ENCODE data around the gene MYH6. TPM values are rescaled to one million over a fixed set of nuclear protein-coding genes. Genes with fewer than 3 reads are reported as not detected.

Gene MYH6
- total RNA-seq, 1 experiment from 2014 or later, result 0.07 TPM

DNA sequence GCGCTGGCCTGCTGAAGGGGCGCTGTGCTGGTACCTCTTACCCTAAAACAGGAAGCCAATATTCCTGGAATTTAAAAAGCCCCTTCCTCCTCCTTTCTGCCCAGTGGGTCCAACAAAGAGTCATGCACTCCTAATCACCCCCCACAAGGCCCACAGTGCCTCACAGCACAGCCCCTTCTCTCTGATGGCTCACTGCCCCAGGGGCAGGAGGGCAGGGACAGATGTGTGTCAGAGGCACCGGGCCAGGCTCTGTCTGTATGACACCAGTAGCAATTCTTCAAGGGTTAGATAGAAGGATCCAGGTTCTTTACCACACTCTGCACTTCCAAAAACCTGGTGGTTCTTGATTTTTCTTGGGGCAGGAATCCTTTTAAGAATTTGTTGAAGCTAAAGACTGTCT lies 8.9 kb downstream of the MYH6 start:
- H2BK20ac ChIP-seq (ENCODE audit: low read depth, low read length, poor library complexity, severe bottlenecking), result no peak overlapping the region
- no peak overlapping the region for H3K27ac Mint-ChIP-seq
- H2AK5ac ChIP-seq (ENCODE audit: insufficient read length, low read length), result no peak overlapping the region
- H2BK15ac ChIP-seq (ENCODE audit: low read depth, low read length), result no peak overlapping the region
- H3T11ph ChIP-seq (ENCODE audit: low read length), result no peak overlapping the region
- no peak overlapping the region for H3K4me2 ChIP-seq (ENCODE audit: insufficient read depth, insufficient read length, low read length)
- no peak overlapping the region for H3K9ac ChIP-seq (ENCODE audit: extremely low read depth, insufficient read length, low read length)
- H3K79me1 ChIP-seq (ENCODE audit: insufficient read depth, low read depth, low read length, poor library complexity, severe bottlenecking), result no peaks in the 10 kb centered on the region
- H2AFZ ChIP-seq (ENCODE audit: low read length), result no peak overlapping the region
- H3K36me3 Mint-ChIP-seq (ENCODE audit: insufficient read depth in 1 of 3, low read depth in 3 of 3), result no peaks in the 10 kb centered on the region
- H3K9me3 Mint-ChIP-seq, result no peaks in the 10 kb centered on the region; a peak in 1 of 5 replicates
- no CpG with 5 or more reads among the region's 3 CpGs for WGBS (ENCODE audit: extremely low coverage, insufficient read length, low lambda C conversion rate)
- H3K27me3 ChIP-seq (ENCODE audit: insufficient read depth, low read length), result no peaks in the 10 kb centered on the region
- no peaks in the 10 kb centered on the region for H3K79me2 ChIP-seq (ENCODE audit: insufficient read depth, low read length)
- no peak overlapping the region for H3K4me3 Mint-ChIP-seq
- no peak overlapping the region for H3K27ac ChIP-seq (ENCODE audit: insufficient read length, low read depth, low read length)
- H3K18ac ChIP-seq (ENCODE audit: insufficient read length, low read depth, low read length), result no peak overlapping the region
- no peak overlapping the region for H3K14ac ChIP-seq (ENCODE audit: insufficient read depth, low read length)
- H4K5ac ChIP-seq (ENCODE audit: insufficient read length, low read depth, low read length), result no peak overlapping the region
- peaks cover 42% of the 10 kb centered on the region for H3K27me3 Mint-ChIP-seq (ENCODE audit: low read depth)
- no peaks in the 10 kb centered on the region for H4K20me1 ChIP-seq (ENCODE audit: control insufficient read depth, insufficient read depth, insufficient read length)
- TF ChIP-seq, protein P1, sequence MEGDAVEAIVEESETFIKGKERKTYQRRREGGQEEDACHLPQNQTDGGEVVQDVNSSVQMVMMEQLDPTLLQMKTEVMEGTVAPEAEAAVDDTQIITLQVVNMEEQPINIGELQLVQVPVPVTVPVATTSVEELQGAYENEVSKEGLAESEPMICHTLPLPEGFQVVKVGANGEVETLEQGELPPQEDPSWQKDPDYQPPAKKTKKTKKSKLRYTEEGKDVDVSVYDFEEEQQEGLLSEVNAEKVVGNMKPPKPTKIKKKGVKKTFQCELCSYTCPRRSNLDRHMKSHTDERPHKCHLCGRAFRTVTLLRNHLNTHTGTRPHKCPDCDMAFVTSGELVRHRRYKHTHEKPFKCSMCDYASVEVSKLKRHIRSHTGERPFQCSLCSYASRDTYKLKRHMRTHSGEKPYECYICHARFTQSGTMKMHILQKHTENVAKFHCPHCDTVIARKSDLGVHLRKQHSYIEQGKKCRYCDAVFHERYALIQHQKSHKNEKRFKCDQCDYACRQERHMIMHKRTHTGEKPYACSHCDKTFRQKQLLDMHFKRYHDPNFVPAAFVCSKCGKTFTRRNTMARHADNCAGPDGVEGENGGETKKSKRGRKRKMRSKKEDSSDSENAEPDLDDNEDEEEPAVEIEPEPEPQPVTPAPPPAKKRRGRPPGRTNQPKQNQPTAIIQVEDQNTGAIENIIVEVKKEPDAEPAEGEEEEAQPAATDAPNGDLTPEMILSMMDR (conservative IDR thresholded peaks at IDR 0.05), result no peak
- H3K23me2 ChIP-seq (ENCODE audit: insufficient read length, low read depth, low read length, poor library complexity, severe bottlenecking), result no peaks in the 10 kb centered on the region
- peaks cover 2 to 8% of the 10 kb centered on the region in 2 experiments; a peak in 3 of 4 replicates for H3K4me1 Mint-ChIP-seq
- H2BK120ac ChIP-seq (ENCODE audit: low read depth, low read length, poor library complexity, severe bottlenecking), result no peak overlapping the region
- H3K23ac ChIP-seq (ENCODE audit: insufficient read length, low read depth, low read length), result no peak overlapping the region
- H2BK5ac ChIP-seq (ENCODE audit: insufficient read length, low read length), result no peak overlapping the region
- no peak overlapping the region for H3K4ac ChIP-seq (ENCODE audit: low read depth, low read length)
- no peaks in the 10 kb centered on the region for H3K9me3 ChIP-seq (ENCODE audit: control insufficient read depth, low read depth, low read length)
- H4K8ac ChIP-seq (replicated peaks; ENCODE audit: insufficient read length, low read depth, low read length), result no peak overlapping the region
- H2BK12ac ChIP-seq (ENCODE audit: insufficient read length, low read depth, low read length), result no peak overlapping the region
- no peaks in the 10 kb centered on the region for H3K4me1 ChIP-seq (ENCODE audit: insufficient read depth, low read length)
- no peak overlapping the region for H4K91ac ChIP-seq (ENCODE audit: insufficient read length, low read depth, low read length)
- no peak overlapping the region for H3K56ac ChIP-seq (ENCODE audit: insufficient read length, low read depth, low read length)
- DNase-seq, result no peak
